H1 (cell line): ENCODE results near the gene BGN. TPM values are rescaled to one million over a fixed set of nuclear protein-coding genes. Genes with fewer than 3 reads are reported as not detected.

Source experiments
- ASH2L ChIP-seq: fragments of 200-600, 300-600 bp; sonication (generic); IDR thresholded peaks from one replicate; pipeline ENCODE4 v1.7.1; 2017; ENCODE audit warnings: low read length
- BACH1 ChIP-seq: IDR thresholded peaks from 2 replicates; pipeline ENCODE4 v1.6.1; 2012; ENCODE audit warnings: low read length, improper control_type of control experiment
- BRCA1 ChIP-seq: IDR thresholded peaks from 2 replicates; pipeline ENCODE4 v1.6.1; 2012; ENCODE audit warnings: low read depth, low read length, improper control_type of control experiment
- GABPA ChIP-seq: IDR thresholded peaks from 2 replicates; pipeline ENCODE4 v1.6.1; 2011; ENCODE audit warnings: mild to moderate bottlenecking, low read length, moderate library complexity, borderline replicate concordance; ENCODE audit not compliant: insufficient read depth
- HDAC6 ChIP-seq: IDR thresholded peaks from one replicate; pipeline ENCODE4 v1.7.1; 2012; ENCODE audit warnings: low read depth, mild to moderate bottlenecking, inconsistent platforms, low read length, moderate library complexity
- KDM5A ChIP-seq: fragments of 200-600 bp; IDR thresholded peaks from 2 replicates; pipeline ENCODE4 v1.7.1; 2012; ENCODE audit warnings: mild to moderate bottlenecking, low read length, inconsistent platforms, mixed read lengths
- RBBP5 ChIP-seq: IDR thresholded peaks from 2 replicates; pipeline ENCODE4 v1.7.1; 2012; ENCODE audit warnings: low read depth, mild to moderate bottlenecking, inconsistent platforms, low read length, moderate library complexity, borderline replicate concordance
- RXRA ChIP-seq: IDR thresholded peaks from 2 replicates; pipeline ENCODE4 v1.6.1; 2011; ENCODE audit warnings: low read depth, mild to moderate bottlenecking, low read length, moderate library complexity; ENCODE audit not compliant: insufficient read depth
- SRF ChIP-seq: IDR thresholded peaks from 2 replicates; pipeline ENCODE4 v1.6.1; 2011; ENCODE audit warnings: mild to moderate bottlenecking, low read depth, low read length, moderate library complexity
- TAF1 ChIP-seq: IDR thresholded peaks from 2 replicates; pipeline ENCODE4 v1.6.1; 2011; ENCODE audit warnings: mild to moderate bottlenecking, low read depth, low read length
- TBP ChIP-seq: IDR thresholded peaks from 2 replicates; pipeline ENCODE4 v1.6.1; 2011; ENCODE audit warnings: low read depth, low read length, improper control_type of control experiment
- YY1 ChIP-seq: IDR thresholded peaks from 2 replicates; pipeline ENCODE4 v1.6.1; 2011; ENCODE audit warnings: low read depth, mild to moderate bottlenecking, low read length
- ZNF274 ChIP-seq: IDR thresholded peaks from 2 replicates; pipeline ENCODE4 v1.7.0; 2012; ENCODE audit warnings: low read length, borderline replicate concordance; ENCODE audit errors: extremely low read depth
- polyA plus RNA-seq, 7 experiments: library from polyadenylated mRNA; depleted of rRNA in 3 of 7; stranded (reverse) in 5 of 7; unstranded in 2 of 7; fragments of >200 nt in 5 of 7; fragments of 200-250 nt in 2 of 7; gene quantifications; 1 replicate in 5 of 7; 2 replicates in 1 of 7; 4 replicates in 1 of 7; pipeline versions ENCODE4 v1.2.1 to v1.2.3, GENCODE V29; 2011 to 2013; ENCODE audit warnings: missing spikeins in 2 of 7, mixed read lengths in 2 of 7
- total RNA-seq: library from RNA; stranded (reverse); fragmentation: NEBNext Ultra II Directional; extraction: Animal tissue kit (Norgen Biotek cat#: 25700); gene quantifications from 2 replicates; pipeline ENCODE4 v1.2.1, GENCODE V29; 2021
- TF ChIP-seq, protein P1 (sequence below): fragments of 300-600 bp; sonication (generic); IDR thresholded peaks from 2 replicates; pipeline ENCODE4 v1.7.1; 2012; ENCODE audit warnings: low read length, moderate library complexity, mild to moderate bottlenecking, inconsistent platforms; ENCODE audit not compliant: insufficient replicate concordance

The BGN gene
- total and polyA plus RNA-seq, 2 of the 8 experiments (the other 6 are each of a cell fraction or from before 2014, with no cell fraction given) = 1.8 to 2.4 TPM

DNA sequence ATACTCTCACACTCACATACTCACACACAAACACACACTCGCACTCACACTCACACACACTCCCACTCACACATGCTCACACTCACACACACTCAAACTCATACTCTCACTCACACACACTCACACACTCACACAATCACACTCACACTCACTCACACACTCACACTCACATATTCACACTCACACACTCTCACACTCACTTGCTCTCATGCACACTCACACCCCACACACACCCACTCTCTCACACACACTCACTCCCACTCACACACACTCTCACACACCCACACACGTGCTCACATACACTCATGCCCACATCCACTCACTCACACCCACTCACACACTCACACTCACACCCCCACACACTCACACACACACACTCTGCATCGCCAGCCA lies 17.7 kb downstream of the BGN start (continued):
- TF ChIP-seq, protein P1, sequence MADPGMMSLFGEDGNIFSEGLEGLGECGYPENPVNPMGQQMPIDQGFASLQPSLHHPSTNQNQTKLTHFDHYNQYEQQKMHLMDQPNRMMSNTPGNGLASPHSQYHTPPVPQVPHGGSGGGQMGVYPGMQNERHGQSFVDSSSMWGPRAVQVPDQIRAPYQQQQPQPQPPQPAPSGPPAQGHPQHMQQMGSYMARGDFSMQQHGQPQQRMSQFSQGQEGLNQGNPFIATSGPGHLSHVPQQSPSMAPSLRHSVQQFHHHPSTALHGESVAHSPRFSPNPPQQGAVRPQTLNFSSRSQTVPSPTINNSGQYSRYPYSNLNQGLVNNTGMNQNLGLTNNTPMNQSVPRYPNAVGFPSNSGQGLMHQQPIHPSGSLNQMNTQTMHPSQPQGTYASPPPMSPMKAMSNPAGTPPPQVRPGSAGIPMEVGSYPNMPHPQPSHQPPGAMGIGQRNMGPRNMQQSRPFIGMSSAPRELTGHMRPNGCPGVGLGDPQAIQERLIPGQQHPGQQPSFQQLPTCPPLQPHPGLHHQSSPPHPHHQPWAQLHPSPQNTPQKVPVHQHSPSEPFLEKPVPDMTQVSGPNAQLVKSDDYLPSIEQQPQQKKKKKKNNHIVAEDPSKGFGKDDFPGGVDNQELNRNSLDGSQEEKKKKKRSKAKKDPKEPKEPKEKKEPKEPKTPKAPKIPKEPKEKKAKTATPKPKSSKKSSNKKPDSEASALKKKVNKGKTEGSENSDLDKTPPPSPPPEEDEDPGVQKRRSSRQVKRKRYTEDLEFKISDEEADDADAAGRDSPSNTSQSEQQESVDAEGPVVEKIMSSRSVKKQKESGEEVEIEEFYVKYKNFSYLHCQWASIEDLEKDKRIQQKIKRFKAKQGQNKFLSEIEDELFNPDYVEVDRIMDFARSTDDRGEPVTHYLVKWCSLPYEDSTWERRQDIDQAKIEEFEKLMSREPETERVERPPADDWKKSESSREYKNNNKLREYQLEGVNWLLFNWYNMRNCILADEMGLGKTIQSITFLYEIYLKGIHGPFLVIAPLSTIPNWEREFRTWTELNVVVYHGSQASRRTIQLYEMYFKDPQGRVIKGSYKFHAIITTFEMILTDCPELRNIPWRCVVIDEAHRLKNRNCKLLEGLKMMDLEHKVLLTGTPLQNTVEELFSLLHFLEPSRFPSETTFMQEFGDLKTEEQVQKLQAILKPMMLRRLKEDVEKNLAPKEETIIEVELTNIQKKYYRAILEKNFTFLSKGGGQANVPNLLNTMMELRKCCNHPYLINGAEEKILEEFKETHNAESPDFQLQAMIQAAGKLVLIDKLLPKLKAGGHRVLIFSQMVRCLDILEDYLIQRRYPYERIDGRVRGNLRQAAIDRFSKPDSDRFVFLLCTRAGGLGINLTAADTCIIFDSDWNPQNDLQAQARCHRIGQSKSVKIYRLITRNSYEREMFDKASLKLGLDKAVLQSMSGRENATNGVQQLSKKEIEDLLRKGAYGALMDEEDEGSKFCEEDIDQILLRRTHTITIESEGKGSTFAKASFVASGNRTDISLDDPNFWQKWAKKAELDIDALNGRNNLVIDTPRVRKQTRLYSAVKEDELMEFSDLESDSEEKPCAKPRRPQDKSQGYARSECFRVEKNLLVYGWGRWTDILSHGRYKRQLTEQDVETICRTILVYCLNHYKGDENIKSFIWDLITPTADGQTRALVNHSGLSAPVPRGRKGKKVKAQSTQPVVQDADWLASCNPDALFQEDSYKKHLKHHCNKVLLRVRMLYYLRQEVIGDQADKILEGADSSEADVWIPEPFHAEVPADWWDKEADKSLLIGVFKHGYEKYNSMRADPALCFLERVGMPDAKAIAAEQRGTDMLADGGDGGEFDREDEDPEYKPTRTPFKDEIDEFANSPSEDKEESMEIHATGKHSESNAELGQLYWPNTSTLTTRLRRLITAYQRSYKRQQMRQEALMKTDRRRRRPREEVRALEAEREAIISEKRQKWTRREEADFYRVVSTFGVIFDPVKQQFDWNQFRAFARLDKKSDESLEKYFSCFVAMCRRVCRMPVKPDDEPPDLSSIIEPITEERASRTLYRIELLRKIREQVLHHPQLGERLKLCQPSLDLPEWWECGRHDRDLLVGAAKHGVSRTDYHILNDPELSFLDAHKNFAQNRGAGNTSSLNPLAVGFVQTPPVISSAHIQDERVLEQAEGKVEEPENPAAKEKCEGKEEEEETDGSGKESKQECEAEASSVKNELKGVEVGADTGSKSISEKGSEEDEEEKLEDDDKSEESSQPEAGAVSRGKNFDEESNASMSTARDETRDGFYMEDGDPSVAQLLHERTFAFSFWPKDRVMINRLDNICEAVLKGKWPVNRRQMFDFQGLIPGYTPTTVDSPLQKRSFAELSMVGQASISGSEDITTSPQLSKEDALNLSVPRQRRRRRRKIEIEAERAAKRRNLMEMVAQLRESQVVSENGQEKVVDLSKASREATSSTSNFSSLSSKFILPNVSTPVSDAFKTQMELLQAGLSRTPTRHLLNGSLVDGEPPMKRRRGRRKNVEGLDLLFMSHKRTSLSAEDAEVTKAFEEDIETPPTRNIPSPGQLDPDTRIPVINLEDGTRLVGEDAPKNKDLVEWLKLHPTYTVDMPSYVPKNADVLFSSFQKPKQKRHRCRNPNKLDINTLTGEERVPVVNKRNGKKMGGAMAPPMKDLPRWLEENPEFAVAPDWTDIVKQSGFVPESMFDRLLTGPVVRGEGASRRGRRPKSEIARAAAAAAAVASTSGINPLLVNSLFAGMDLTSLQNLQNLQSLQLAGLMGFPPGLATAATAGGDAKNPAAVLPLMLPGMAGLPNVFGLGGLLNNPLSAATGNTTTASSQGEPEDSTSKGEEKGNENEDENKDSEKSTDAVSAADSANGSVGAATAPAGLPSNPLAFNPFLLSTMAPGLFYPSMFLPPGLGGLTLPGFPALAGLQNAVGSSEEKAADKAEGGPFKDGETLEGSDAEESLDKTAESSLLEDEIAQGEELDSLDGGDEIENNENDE = no peak
- TF ChIP-seq KDM5A (no peak), ZNF274 (no peak), BACH1 (no peak), RXRA (no peak), TAF1 (no peak), GABPA (no peak), ASH2L (no peak), YY1 (no peak), HDAC6 (no peak), BRCA1 (no peak), TBP (no peak), RBBP5 (no peak), SRF (no peak)
